Measurements from ENCODE around the gene ITFG1.

ITFG1 gene

GRCh38 chr16:47461598-47462266 lies 869 bp upstream of the ITFG1 start:
- DNase-seq (ENCODE audit: low read depth) = peak; percentile 92
- TF ChIP-seq MAX (IDR thresholded peaks at IDR 0.05; ENCODE audit: low read depth, low read length) = 0 out of 2 replicates have a peak, but pooled peaks have one; percentile 9
- TF ChIP-seq MYC (IDR thresholded peaks at IDR 0.05; ENCODE audit: low read depth, low read length) = 0 out of 2 replicates have a peak, but pooled peaks have one; percentile 27
- TF ChIP-seq CTCF (IDR thresholded peaks at IDR 0.05; ENCODE audit: low read depth, low read length) = no peak
- H3K4me3 ChIP-seq (ENCODE audit: low read depth, low read length) = peak overlapping the region; percentile 94

- peak overlapping the region; percentile 94 for H3K4me3 ChIP-seq (ENCODE audit: low read depth, low read length)
- no peak for DNase-seq (ENCODE audit: low read depth)
- TF ChIP-seq MAX (IDR thresholded peaks at IDR 0.05; ENCODE audit: low read depth, low read length) (no peak), POLR2A (IDR thresholded peaks at IDR 0.05; ENCODE audit: extremely low read depth, insufficient read length) (no peak), CTCF (IDR thresholded peaks at IDR 0.05; ENCODE audit: low read depth, low read length) (no peak)
Observed at GRCh38 chr16:47460359-47460710, 528 bp downstream of the ITFG1 start.

GRCh38 chr16:47459603-47460002 lies 1.3 kb downstream of the ITFG1 start:
- TF ChIP-seq POLR2A (IDR thresholded peaks at IDR 0.05; ENCODE audit: extremely low read depth, insufficient read length) = no peak
- no peak for TF ChIP-seq MYC (IDR thresholded peaks at IDR 0.05; ENCODE audit: low read depth, low read length)
- no peak for TF ChIP-seq MAX (IDR thresholded peaks at IDR 0.05; ENCODE audit: low read depth, low read length)
- TF ChIP-seq CTCF (IDR thresholded peaks at IDR 0.05; ENCODE audit: low read depth, low read length) = no peak
- peak overlapping the region; percentile 94 for H3K4me3 ChIP-seq (ENCODE audit: low read depth, low read length)
- no peak for DNase-seq (ENCODE audit: low read depth)

- TF ChIP-seq MYC (IDR thresholded peaks at IDR 0.05; ENCODE audit: low read depth, low read length) (no peak), POLR2A (IDR thresholded peaks at IDR 0.05; ENCODE audit: extremely low read depth, insufficient read length) (no peak)
- peak overlapping the region; percentile 2 for H3K4me3 ChIP-seq (ENCODE audit: low read depth, low read length)
- no peak for DNase-seq (ENCODE audit: low read depth)
Observed at GRCh38 chr16:47458331-47458730, 2.5 kb downstream of the ITFG1 start.

GRCh38 chr16:47449788-47450187 lies 11.1 kb downstream of the ITFG1 start:
- DNase-seq (ENCODE audit: low read depth) = no peak
- no peak overlapping the region for H3K4me3 ChIP-seq (ENCODE audit: low read depth, low read length)
- TF ChIP-seq MAX (IDR thresholded peaks at IDR 0.05; ENCODE audit: low read depth, low read length) (no peak), MYC (IDR thresholded peaks at IDR 0.05; ENCODE audit: low read depth, low read length) (no peak), POLR2A (IDR thresholded peaks at IDR 0.05; ENCODE audit: extremely low read depth, insufficient read length) (no peak), CTCF (IDR thresholded peaks at IDR 0.05; ENCODE audit: low read depth, low read length) (no peak)

GRCh38 chr16:47448830-47449575 lies 11.9 kb downstream of the ITFG1 start:
- H3K4me3 ChIP-seq (ENCODE audit: low read depth, low read length) = no peak overlapping the region
- no peak for TF ChIP-seq POLR2A (IDR thresholded peaks at IDR 0.05; ENCODE audit: extremely low read depth, insufficient read length)

More at GRCh38 chr16:47448830-47449575, 11.9 kb downstream of the ITFG1 start:
- DNase-seq (ENCODE audit: low read depth) = no peak
